HG03354 (cell line): Measurements from ENCODE around the gene PDE4D.
"Not testable (repeated sequence)": the region's sequence is repeated elsewhere in the genome, so short reads cannot be mapped to it uniquely, and the experiment has no call there.

Experiments used
- ATAC-seq: cut with Tn5 transposase; IDR thresholded peaks from one replicate; pipeline ENCODE4 v1.9.1; 2021; ENCODE audit warnings: mild to moderate bottlenecking; ENCODE audit not compliant: unreplicated experiment, poor library complexity, severe bottlenecking

PDE4D gene

DNA sequence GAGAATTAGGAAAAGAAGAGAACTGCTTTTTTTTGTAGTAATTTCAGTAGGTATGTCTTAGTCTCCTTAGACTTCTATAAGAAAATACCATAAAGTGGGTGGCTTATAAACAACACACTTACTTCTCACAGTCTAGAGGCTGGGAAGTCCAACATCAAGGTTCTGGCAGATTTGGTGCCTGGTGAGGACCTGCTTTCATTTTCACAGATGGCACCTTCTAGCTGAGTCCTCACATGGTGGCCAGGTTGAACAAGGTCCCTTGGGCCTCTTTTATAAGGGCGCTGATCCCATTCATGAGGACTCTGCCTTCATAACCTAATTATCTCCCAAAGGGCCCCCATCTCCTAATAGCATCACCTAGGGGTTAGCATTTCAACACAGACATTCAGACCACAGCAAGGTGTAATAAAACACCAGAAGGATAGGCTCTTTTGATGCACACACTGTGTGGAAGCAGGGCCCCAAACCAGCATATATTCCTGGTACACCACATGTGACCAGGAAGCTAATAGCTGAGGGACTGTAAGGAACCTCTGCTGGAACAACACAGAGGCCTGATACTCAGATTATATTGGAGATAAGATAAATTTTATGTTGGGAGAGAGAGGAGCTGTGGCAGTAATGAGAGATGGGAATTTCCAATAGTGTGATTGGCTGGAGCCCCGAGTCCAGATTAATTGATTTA, 925.8 kb downstream of the PDE4D start:
- no peak for ATAC-seq

DNA sequence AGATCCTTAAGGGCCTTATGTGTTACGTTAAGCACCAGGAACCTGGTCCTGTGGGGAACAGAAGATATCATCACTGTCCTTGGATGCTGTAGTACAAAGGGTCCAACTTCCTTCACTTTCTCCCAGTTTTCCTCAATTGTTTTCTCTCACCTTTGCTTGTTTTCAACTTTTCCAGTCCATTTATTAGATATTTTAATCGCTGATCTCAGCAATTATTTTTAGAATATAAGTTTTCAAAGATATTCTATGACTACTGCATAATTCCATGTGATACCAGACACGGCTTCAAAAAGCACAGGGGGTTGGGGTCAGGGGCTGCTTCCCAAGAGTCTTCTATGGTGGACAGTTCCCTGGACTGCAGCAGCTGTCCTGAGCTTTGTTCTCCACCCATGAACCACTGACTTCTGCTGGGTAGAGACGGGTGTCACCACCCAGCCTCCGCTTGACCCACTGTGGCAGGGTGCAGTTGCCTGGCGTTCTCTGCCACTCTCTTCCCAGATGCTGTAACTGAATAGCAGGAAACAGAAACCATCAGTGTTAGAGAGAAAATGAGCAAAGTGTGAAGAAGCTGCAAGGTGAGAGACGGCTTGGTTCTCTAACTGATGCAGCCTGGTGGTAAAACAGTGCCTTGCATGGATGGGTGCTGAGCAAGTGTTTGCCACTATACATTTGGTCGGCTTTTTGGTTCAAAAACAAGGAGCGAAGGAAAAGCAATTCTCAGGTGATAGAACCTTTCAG, 927.7 kb downstream of the PDE4D start:
- no peak for ATAC-seq

DNA sequence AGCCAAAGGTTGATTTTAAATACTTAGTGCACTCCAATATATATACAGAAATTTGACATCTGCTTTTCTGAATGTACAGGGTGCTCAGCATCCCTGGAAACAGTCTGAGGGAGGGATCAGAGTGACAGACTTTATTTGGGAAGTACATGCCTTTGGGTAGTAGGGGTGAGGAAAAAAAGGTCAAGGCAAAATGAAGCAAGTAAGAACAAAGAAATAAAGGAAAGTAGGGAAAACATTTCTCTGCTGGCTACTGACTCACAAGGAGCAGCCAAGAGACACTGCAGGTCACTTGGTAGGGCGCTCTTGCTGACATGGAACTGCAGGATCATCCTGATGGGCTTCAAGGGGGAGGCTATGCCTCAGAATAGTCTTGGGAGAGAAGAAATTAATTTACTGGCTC, 929.7 kb downstream of the PDE4D start:
- ATAC-seq: no peak

DNA sequence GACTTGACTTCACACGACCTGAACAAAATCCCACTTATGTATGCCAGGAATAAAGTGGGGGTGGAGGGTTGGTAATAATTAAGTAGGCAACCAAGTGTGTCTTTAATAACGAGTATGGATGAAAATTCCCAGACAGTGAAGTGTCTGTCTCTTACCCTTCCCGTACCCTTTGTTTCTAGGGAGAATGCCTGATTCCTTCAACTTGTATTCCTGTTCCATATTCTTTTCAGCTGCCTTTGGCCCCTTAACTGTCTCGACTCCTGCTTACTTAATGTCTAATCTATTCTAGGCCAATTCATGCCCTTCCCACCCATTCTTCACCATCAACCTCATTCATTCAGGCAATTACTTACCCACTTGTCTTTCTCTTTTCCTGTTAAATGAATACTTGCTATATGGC, 930.2 kb downstream of the PDE4D start:
- ATAC-seq: no peak

DNA sequence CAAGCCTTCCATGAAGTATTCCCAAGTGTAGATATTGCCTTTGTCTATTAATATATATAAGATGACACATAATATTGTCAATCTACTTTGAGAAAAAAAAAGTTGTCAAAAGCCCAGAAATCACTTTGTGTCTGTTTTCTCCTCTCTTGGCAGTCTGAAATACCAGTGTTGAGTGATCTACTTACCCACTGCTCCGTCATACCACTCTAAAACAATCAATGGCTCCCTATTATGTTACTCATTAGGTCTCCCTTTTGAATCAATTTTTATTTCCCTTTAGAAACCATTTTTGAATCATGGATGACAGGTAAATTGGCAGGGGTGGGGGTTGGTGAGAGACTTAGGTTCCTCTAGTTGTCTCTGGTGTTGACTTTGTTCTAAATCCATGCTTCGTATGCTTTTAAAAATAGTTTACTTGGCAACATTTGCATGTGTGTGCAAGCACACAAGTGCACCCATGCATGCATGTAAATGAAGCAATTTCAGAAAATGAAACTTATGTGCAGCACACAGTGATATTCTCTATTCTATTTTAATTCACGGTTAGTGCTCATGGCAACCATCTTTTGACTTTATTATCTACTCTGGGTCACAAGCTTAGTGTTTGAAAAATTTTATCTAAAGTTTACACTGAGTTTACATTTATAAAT, 931.8 kb downstream of the PDE4D start:
- ATAC-seq: peak; percentile 75

DNA sequence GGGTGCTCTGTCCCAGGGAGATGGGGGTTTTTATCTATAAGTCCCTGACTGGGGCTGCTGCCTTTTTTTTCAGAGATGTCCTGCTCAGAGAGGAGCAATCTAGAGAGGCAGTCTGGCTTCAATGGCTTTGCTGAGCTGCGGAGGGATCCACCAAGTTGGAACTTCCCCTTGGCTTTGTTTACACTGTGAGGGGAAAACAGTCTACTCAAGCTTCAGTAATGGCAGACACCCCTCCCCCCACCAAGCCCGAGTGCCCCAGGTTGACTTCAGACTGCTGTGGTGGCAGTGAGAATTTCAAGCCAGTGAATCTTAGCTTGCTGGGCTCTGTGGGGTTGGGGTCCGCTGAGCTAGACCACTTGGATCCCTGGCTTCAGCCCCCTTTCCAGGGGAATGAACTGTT, 934.8 kb downstream of the PDE4D start:
- ATAC-seq: no peak

DNA sequence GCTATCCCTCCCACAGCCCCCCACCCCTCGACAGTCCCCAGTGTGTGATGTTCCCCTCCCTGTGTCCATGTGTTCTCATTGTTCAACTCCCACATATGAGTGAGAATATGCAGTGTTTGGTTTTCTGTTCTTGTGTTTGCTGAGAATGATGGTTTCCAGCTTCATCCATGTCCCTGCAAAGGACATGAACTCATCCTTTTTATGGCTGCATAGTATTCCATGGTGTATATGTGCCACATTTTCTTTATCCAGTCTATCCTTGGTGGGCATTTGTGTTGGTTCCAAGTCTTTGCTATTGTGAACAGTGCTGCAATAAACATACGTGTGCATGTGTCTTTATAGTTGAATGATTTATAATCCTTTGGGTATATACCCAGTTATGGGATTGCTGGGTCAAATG, 940.3 kb downstream of the PDE4D start:
- not testable (repeated sequence) for ATAC-seq

DNA sequence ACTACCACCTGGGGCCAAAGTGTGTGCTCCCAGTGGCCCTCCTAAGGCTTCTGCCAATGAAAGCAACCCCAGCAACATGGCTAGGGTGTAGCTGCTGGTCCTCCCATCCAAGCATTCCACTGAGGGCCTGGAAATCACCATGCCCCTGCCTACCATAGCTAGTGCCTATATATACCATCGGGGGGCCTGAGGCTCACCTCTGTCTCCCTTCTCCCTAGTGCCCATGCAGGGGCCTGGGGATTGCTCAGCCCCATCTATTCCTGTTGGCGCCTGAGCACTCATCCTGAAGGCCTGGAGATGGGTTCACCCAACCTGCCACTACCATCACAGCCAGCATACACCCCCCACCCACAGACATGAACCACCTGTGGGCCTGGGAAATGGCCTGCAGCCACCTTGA, 943.3 kb downstream of the PDE4D start:
- ATAC-seq: no peak

DNA sequence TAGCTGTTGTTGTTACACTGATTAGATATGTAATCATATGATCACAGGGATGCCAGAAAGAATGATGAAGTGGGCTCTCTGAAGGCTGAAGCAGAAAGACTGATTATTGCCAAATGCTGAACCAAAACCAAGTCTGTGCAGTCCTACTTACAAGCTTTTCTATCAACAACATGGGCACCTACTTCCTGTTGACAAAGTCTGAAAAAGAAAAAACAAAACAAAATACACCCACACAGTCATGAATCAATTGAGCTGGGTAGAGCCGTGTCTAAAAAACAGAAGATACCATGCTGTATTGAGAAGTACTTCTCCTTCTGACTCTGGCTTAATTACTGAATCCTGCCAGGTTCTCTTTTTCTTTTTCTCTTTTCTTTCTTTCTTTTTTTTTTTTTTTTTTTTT, 947.3 kb downstream of the PDE4D start:
- no peak for ATAC-seq

DNA sequence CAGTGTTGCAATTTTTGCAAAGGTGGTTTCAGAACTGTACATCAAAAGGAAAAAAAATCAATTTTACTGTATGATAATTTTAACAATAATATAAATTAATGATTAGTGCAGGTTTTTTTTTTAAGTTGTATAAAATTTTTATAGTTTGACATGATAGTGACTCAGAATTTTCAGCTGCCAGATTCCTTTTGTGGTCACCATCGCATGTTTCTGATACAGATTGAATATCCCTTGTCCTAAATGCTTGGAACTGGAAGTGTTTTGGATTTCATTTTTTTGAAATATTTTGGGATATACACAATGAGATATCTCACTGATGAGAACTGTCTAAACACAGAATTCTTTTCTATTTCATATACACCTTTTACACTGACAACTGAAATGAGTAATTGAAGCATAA, 949.3 kb downstream of the PDE4D start:
- no peak for ATAC-seq

DNA sequence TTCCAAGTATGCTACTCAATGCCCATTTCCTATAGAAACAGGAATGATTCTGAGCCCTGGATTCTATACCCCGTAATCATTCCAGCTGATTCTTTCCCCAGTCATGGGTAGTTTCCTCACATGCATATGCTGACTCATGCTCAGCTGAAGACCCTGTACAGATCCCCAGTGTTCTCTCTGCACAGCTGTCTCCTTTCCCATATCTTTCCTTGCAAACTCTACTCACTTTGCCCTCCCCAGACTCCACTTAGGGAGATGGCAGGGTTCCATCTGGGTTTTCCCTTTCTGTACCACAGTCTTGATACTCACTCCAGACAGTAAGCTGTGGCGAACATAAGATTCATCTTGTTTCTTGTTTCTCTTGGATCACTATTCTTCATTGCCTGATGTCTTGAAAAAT, 953.1 kb downstream of the PDE4D start:
- ATAC-seq: no peak

DNA sequence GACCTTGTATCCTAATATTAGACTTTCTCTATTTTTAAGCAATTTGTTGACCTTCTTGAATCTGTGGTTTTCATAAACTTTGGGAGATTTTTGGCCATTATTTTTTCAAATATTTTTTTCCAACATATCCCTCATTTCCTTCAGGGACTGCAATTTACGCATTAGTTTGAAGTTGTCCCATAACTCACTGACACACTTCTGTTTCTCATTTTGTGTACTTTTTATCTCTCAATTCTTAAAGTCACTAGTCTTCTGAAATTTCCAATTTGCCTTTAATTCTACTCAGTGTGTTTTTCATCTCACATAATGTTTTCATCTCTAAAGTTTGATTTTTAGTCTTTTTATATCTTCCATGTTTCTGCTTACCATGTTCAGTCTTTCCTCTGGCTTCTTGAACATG, 953.9 kb downstream of the PDE4D start:
- no peak for ATAC-seq

DNA sequence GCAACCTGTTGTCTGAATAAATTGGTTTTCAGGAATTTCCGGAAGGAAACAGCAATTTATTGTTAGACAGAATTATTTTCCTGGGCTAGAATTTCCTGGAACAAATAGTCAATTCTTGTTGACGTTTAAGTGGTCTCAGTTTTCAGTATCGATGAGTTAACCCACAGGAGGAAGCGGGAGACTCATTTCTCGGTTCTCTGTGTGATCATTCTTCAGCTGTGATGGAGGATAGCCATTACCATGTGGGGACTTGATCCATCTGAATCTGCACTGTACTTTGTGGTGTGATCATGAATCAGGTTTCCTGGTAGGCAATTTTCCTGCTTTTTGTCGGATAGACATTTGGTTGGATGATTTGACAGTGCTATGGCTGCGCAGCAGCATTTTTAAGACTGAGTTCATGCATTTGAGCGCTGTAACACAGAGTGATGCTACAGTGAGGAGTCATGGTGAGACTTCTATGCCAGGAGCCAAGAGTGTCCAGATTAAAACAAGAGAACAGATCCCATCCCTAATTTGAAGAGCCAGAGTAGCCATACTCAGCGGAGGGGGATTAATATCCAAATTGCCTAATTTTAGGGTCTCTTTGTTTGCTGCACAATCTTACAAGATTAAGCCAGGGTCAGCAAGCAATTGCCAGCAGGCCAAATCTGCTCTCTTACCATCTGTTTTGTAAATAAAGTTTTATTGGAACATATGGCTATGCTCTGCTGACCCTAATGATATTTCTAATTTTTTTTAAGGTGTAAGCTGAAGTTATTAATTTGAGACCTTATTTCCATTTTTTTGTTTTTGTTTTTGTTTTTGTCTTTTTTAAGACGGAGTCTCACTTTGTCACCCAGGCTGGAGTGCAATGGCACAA, 954.7 kb downstream of the PDE4D start:
- no peak for ATAC-seq

DNA sequence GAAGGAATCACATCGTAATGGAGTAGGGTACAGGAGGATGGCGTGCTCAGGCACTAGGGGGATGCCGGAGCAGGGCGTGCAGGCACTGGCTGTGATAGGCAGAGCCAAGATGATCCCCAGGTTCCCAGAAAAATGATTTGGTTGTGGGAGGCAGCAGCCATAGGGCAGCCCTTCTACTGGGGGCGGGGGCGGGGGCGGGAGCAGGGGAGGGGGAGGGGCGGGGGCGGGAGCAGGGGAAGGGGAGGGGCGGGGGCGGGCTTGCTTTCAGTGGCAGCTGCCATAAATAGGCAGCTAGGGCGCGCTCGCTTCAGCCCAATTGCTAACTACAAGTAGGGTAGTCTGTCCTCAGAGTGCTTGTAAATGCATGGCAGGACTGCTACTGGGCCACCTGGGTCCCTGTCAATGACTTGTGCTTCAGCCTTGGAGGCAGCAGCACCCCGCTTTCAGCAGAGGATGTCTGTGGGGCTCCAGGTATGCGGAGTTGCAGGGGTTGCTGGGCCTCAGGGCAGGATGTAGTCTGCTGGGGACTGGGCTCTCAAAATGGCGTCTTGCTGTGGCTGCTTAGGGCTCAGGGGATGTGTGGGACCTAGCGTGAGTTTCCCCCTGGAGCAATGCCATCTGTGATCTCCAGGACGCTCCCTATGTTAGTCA, 956.4 kb downstream of the PDE4D start:
- ATAC-seq: no peak

DNA sequence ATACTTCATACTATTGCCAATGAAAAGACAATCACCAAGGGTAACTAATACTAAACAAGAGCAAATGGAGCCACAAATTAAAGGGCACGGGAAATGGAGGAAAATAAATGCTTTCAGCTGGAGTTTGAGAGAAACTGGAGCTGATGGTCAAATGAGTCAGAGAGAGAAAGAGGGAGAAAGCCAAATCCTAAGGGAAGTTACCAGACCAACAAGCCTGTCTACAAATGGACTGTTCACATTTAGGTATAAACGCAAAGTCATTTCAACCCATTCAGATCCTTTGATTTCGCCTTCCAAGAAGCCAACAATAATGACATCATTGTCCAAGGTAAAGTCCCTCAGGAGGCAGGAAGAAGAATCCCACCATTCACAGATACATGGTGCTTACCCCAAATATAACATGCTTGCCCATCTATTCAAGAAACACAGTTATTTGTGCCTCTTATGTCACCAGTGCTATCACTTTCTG, 958.9 kb downstream of the PDE4D start:
- no peak for ATAC-seq

DNA sequence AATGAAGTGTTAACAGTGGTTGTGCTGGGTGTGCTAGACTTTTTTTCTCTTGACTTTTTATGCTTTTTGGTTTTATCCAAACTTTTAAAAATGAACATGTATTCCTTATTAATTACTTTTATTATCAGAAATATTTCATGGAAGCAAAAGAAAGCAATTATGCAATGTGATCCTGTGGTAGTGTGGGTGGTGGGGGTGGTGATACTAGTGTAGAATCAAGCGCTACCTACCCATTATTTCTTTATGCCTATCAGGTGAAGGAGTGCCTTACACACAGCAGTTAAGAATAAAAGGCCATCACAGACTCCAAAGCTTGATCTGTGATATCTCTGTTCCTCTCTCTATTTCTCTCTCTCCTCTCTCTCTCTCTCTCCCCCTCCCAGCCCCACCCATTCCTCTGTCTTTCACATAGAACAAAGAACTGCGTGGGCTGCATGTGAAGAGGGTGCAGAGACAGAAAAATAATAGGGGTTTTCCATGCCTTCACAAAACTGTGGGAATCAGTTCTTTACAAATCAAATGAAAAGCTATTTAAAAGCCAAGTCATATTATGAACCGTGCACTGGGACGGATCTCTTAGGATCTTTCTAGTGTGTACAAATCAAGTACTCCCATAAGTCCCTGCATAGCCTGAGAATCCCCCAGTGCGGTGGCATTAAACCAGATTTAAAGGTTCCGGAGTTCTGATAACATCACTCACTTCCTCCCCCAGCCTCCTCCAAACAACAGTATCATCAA, 959.5 kb downstream of the PDE4D start:
- ATAC-seq: no peak

DNA sequence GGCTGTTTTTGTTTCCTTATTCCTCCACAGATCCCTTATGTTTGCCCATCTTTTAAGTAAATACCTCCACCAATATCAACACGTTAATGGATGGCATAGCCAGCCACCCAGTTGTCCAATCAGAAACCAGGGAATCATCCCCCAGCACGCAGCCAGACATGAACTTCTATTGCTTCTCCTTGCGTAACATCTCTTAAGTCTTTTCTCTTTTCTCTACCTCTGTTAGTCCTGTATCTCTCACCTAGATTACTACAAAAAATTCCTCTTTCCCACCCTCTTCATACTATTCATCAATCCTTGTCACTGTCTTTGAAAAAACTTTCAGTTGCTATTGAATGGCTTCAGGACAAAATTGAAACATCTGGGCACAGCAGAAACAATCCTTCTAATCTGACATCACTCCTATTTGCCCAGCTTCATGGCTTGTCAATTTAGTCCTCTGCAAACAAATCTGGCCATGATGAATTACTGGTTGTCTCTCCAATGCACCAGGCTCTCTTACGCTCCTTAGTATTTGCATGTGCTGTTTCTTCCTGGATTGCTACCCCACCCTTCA, 961.4 kb downstream of the PDE4D start:
- no peak for ATAC-seq

DNA sequence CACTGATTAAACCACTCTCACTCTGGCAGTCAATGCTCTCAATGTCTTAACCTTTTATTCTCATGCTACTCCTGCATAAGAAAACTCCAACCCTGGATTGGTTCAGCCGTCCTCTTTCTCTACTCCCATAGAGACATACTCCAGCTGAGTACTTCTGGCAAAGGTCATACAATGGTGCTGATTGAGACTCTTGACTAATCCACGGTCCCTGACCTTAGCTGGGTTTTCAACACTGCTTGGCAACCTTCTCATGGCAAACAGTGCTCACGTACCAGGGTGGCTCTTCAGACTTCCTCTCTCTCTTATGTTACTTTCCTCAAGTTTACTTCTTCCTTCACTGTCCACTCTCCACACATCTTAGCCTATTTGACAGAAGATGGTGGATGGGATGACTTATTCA, 963.0 kb downstream of the PDE4D start:
- no peak for ATAC-seq

DNA sequence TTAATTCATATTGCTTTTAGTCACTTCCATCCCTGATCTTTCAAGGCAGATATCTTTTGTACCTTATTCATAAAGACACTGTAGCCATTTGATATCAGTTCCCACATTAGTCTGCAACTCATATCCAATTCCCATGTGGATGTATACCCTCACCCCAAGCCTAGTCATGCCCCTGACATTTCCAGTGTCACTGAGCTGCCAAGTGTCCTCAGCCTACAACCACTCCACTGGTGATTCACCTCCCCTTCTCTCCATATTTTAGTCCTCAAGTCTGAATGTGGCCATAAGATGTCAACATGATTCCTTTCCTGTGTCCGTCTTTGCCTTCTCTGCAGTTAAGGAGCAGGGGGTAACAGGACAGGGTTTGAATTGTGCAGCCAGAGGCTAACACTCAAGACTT, 963.8 kb downstream of the PDE4D start:
- ATAC-seq: no peak
